ENCODE results near the gene STAC3. TPM values are rescaled to one million over a fixed set of nuclear protein-coding genes. Genes with fewer than 3 reads are reported as not detected.

Gene STAC3
- total and polyA plus RNA-seq, 9 donors = 0.66 to 2.9 (median 1.8) TPM

- H3K27me3 ChIP-seq = peaks cover 2% of the 10 kb centered on the region
- no peaks in the 10 kb centered on the region for H3K36me3 ChIP-seq
- no peak for DNase-seq
- peaks cover 12% of the 10 kb centered on the region for H3K4me1 ChIP-seq (ENCODE audit: insufficient read depth)
- no peak overlapping the region for H3K4me3 ChIP-seq
- no peaks in the 10 kb centered on the region for H3K9me3 ChIP-seq
- WGBS, 3 donors = 53 to 73% (median 68%) methylated on average over 8 of the region's 8 CpGs
- TF ChIP-seq POLR2A (IDR thresholded peaks at IDR 0.05) = no peak
- TF ChIP-seq EP300 (IDR thresholded peaks at IDR 0.05) = no peak
- TF ChIP-seq, protein P1, sequence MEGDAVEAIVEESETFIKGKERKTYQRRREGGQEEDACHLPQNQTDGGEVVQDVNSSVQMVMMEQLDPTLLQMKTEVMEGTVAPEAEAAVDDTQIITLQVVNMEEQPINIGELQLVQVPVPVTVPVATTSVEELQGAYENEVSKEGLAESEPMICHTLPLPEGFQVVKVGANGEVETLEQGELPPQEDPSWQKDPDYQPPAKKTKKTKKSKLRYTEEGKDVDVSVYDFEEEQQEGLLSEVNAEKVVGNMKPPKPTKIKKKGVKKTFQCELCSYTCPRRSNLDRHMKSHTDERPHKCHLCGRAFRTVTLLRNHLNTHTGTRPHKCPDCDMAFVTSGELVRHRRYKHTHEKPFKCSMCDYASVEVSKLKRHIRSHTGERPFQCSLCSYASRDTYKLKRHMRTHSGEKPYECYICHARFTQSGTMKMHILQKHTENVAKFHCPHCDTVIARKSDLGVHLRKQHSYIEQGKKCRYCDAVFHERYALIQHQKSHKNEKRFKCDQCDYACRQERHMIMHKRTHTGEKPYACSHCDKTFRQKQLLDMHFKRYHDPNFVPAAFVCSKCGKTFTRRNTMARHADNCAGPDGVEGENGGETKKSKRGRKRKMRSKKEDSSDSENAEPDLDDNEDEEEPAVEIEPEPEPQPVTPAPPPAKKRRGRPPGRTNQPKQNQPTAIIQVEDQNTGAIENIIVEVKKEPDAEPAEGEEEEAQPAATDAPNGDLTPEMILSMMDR (IDR thresholded peaks at IDR 0.05) = no peak
- H3K27ac ChIP-seq = no peak overlapping the region
- intact Hi-C loops (cut with DNase I) = no loop called here
Observed at GRCh38 chr12:57235728-57236131, 15.3 kb downstream of the STAC3 start.

DNA sequence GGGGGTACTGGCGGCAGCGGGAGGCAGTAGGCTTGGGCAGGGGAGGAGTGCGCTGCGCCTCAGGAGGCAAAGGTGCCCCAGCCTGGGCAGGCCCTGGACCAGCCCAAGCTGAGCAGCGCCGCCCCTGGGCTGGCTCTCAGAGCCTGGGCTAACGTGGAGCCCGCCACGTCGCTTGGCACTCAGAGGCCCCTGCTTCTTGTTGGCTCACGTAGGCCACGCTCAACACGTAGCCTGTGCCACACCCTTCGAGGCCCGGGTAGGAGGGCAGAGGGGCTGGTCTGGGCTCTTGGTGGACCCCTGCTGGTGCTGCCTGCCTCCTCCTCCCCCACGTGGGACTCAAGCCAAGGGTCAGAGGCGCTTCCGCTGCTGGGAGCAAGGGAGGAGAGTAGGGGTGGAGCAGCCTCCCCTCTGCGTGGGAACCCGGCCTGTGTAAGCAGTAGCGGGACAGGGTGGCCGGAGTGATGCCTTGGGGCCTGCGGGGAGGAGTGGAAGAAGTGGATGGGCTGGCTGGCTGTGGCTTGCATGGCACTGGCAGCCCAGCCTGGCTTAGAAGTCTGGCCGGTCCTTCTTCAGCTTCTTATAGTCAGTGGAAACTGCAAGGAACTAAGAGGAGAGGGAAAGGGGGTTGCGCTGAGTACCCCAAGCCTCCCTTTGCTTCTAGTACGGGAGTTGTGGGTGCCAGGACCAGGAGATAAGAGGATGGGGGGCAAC lies 15.8 kb downstream of the STAC3 start:
- H3K9me3 ChIP-seq = no peaks in the 10 kb centered on the region
- no peak for TF ChIP-seq EP300 (IDR thresholded peaks at IDR 0.05)
- no peak overlapping the region for H3K4me3 ChIP-seq
- WGBS, 3 donors = 58 to 61% (median 59%) methylated on average over 25 to 26 of the region's 26 CpGs
- peaks cover 12% of the 10 kb centered on the region for H3K4me1 ChIP-seq (ENCODE audit: insufficient read depth)
- H3K27me3 ChIP-seq = no peaks in the 10 kb centered on the region
- H3K36me3 ChIP-seq = no peaks in the 10 kb centered on the region
- H3K27ac ChIP-seq = no peak overlapping the region
- intact Hi-C loops (cut with DNase I) = no loop called here
- DNase-seq = no peak

DNA sequence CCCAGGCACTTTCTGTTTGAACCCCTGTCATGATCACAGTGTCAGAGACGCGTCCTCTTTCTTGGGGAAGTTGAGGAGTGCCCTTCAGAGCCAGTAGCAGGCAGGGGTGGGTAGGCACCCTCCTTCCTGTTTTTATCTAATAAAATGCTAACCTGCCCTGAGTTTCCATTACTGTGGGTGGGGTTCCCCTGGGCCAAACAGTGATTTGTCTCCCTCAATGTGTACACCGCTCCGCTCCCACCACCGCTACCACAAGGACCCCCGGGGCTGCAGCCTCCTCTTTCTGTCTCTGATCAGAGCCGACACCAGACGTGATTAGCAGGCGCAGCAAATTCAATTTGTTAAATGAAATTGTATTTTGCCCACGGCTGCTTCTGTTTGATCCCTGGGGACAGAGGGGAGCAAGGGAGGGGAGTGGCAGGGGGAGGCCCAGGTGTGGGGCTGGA lies 16.4 kb downstream of the STAC3 start:
- H3K27ac ChIP-seq = no peak overlapping the region
- intact Hi-C loops (cut with DNase I) = no loop called here

GRCh38 chr12:57234233-57234570 lies 16.8 kb downstream of the STAC3 start:
- H3K9me3 ChIP-seq = no peaks in the 10 kb centered on the region
- no peak overlapping the region for H3K4me3 ChIP-seq
- intact Hi-C loops (cut with DNase I) = no loop called here
- 78 to 95% (median 92%) methylated on average over 3 of the region's 3 CpGs for WGBS, 3 donors
- no peaks in the 10 kb centered on the region for H3K27me3 ChIP-seq
- no peaks in the 10 kb centered on the region for H3K36me3 ChIP-seq
- no peak overlapping the region for H3K27ac ChIP-seq
- H3K4me1 ChIP-seq (ENCODE audit: insufficient read depth) = peaks cover 11% of the 10 kb centered on the region
- no peak for TF ChIP-seq POLR2A (IDR thresholded peaks at IDR 0.05)
- TF ChIP-seq EP300 (IDR thresholded peaks at IDR 0.05) = no peak
- TF ChIP-seq, protein P1 (IDR thresholded peaks at IDR 0.05) = no peak
- DNase-seq = no peak

More for the DNA sequence above, 16.4 kb downstream of the STAC3 start:
- TF ChIP-seq, protein P1 (IDR thresholded peaks at IDR 0.05) = no peak
- TF ChIP-seq EP300 (IDR thresholded peaks at IDR 0.05) = no peak
- TF ChIP-seq POLR2A (IDR thresholded peaks at IDR 0.05) = no peak
- 84 to 88% (median 88%) methylated on average over 10 of the region's 10 CpGs for WGBS, 3 donors
- Histone ChIP-seq H3K4me1 (ENCODE audit: insufficient read depth) (peaks cover 11% of the 10 kb centered on the region), H3K27me3 (no peaks in the 10 kb centered on the region), H3K36me3 (no peaks in the 10 kb centered on the region), H3K9me3 (no peaks in the 10 kb centered on the region), H3K4me3 (no peak overlapping the region)
- no peak for DNase-seq
